ENCODE results near the gene NOL7. TPM values are rescaled to one million over a fixed set of nuclear protein-coding genes. Genes with fewer than 3 reads are reported as not detected.

NOL7 gene
- total and polyA plus RNA-seq, 9 of the 15 experiments (the other 6 are each of a cell fraction or from before 2014, with no cell fraction given), result 19.4 to 235 (median 157) TPM

DNA sequence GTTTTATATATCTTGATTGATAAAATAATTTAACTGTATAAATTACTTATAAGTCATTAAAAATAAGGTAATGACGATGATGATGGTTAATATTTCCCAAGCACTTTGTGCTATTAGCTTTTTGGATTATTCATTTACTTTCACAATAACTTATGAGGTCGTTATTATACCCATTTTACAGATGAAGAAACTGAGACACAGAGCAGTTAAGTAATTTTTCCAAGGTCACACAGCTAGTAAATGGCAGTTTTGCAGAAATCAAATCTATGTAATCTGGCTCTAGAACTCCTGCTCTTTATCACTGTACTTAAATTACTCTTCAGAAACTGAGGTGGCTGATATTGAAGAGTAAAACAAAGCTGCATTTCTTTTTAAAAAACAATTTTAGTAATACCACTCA is 18.2 kb downstream of the NOL7 start:
- FAIRE-seq (no peak), ATAC-seq (no peak), DNase-seq (ENCODE audit: extremely low read depth in 1 of 4, low spot score in 3 of 4) (no peak)
- no TSS peak for BruUV-seq (replicated peaks)
- H3K79me2 ChIP-seq (ENCODE audit: control insufficient read depth, insufficient read depth, low read length), result peaks cover 15% of the 10 kb centered on the region; the same call in 2 of the 3 replicates
- no peaks in the 10 kb centered on the region for H3K9me1 ChIP-seq (ENCODE audit: control insufficient read depth, insufficient read depth, low read length)
- ChIA-PET CTCF (ENCODE audit: low intra/inter-chr PET ratio) (interaction anchor here (0.6 kb wide), 1 partner anchor 1676 kb away, joined by 6 read pairs; no protein-coding TSS in a partner anchor), POLR2A (interaction anchor here (0.7 to 5.7 kb wide), 3 partner anchors 9 to 1028 kb away, joined by 3 to 31 read pairs (median 4); partner anchors contain the start of gene NOL7)
- H2AFZ ChIP-seq (ENCODE audit: low read depth, low read length), result no peak overlapping the region
- H3K27me3 ChIP-seq (ENCODE audit: control insufficient read depth in 2 of 2, insufficient read depth in 2 of 2, low read length in 2 of 2), result no peaks in the 10 kb centered on the region
- WGBS (ENCODE audit: insufficient coverage, low coverage, missing lambda C conversion rate), result 89% methylated on average over 2 of the region's 2 CpGs
- H3K4me1 ChIP-seq (replicated peaks in 1 of 2; ENCODE audit: control insufficient read depth in 2 of 2, insufficient read depth in 2 of 2, low read length in 2 of 2), result no peaks in the 10 kb centered on the region
- H3K9me3 ChIP-seq (replicated peaks; ENCODE audit: control insufficient read depth, insufficient read depth, low read depth, low read length), result no peaks in the 10 kb centered on the region
- no peak overlapping the region for H3K27ac ChIP-seq (ENCODE audit: extremely low read depth, low read depth, low read length)
- no peak overlapping the region for H3K4me3 ChIP-seq
- peaks cover 92% of the 10 kb centered on the region for H3K36me3 ChIP-seq (ENCODE audit: control insufficient read depth, insufficient read depth, low read length)
- no peaks in the 10 kb centered on the region for H4K20me1 ChIP-seq (replicated peaks; ENCODE audit: control insufficient read depth, insufficient read depth, low read length)
- intact Hi-C loops (cut with micrococcal nuclease) (no loop called here), in situ Hi-C loops (cut with MboI) (no loop called here)
- H3K9ac ChIP-seq (ENCODE audit: insufficient read depth in 1 of 2, low read depth in 2 of 2, low read length in 2 of 2), result no peak overlapping the region
- no peak overlapping the region for H3K4me2 ChIP-seq (ENCODE audit: insufficient read depth, low read length)
- TF ChIP-seq ZNF316 (IDR thresholded peaks at IDR 0.05) (no peak), ZNF347 (CRISPR knock-in tag; IDR thresholded peaks at IDR 0.05; ENCODE audit: low read depth) (no peak), KLF1 (tag; IDR thresholded peaks at IDR 0.05) (no peak), CBX3 (IDR thresholded peaks at IDR 0.05; ENCODE audit: borderline replicate concordance in 1 of 2, low read length in 2 of 2) (peak in 1 of 2 experiments; percentile 52; a peak in 1 of 3 replicates), KDM1A (IDR thresholded peaks at IDR 0.05) (peak; percentile 69 to 87), JUND (IDR thresholded peaks at IDR 0.05; ENCODE audit: borderline replicate concordance, low read depth, low read length) (no peak), JUND (tag; IDR thresholded peaks at IDR 0.05; ENCODE audit: borderline replicate concordance, low read depth, low read length) (peak; percentile 70; the same call in 2 of the 3 replicates), BCOR (IDR thresholded peaks at IDR 0.05) (peak; percentile 96), SMARCA5 (IDR thresholded peaks at IDR 0.05) (peak; percentile 92), ZNF76 (CRISPR knock-in tag; IDR thresholded peaks at IDR 0.05; ENCODE audit: borderline replicate concordance) (no peak), ZFP36 (IDR thresholded peaks at IDR 0.05; ENCODE audit: low read depth, low read length, partially characterized antibody) (peak; percentile 61), SIN3A (IDR thresholded peaks at IDR 0.05; ENCODE audit: borderline replicate concordance in 2 of 2, control insufficient read depth in 1 of 2, low read depth in 2 of 2, low read length in 2 of 2) (no peak), SPI1 (IDR thresholded peaks at IDR 0.05; ENCODE audit: borderline replicate concordance, low read depth, low read length) (no peak), BRD4 (IDR thresholded peaks at IDR 0.05) (no peak), STAG1 (CRISPR knock-in tag; IDR thresholded peaks at IDR 0.05; ENCODE audit: borderline replicate concordance) (no peak), OTX1 (CRISPR knock-in tag; IDR thresholded peaks at IDR 0.05) (no peak), IRF2 (CRISPR knock-in tag; IDR thresholded peaks at IDR 0.05) (no peak), ZNF3 (CRISPR knock-in tag; IDR thresholded peaks at IDR 0.05) (no peak)
- TF ChIP-seq, protein P1, sequence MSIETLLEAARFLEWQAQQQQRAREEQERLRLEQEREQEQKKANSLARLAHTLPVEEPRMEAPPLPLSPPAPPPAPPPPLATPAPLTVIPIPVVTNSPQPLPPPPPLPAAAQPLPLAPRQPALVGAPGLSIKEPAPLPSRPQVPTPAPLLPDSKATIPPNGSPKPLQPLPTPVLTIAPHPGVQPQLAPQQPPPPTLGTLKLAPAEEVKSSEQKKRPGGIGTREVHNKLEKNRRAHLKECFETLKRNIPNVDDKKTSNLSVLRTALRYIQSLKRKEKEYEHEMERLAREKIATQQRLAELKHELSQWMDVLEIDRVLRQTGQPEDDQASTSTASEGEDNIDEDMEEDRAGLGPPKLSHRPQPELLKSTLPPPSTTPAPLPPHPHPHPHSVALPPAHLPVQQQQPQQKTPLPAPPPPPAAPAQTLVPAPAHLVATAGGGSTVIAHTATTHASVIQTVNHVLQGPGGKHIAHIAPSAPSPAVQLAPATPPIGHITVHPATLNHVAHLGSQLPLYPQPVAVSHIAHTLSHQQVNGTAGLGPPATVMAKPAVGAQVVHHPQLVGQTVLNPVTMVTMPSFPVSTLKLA (conservative IDR thresholded peaks at IDR 0.05), result no peak
- TF ChIP-seq, protein P2, sequence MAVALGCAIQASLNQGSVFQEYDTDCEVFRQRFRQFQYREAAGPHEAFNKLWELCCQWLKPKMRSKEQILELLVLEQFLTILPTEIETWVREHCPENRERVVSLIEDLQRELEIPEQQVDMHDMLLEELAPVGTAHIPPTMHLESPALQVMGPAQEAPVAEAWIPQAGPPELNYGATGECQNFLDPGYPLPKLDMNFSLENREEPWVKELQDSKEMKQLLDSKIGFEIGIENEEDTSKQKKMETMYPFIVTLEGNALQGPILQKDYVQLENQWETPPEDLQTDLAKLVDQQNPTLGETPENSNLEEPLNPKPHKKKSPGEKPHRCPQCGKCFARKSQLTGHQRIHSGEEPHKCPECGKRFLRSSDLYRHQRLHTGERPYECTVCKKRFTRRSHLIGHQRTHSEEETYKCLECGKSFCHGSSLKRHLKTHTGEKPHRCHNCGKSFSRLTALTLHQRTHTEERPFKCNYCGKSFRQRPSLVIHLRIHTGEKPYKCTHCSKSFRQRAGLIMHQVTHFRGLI (CRISPR knock-in tag; IDR thresholded peaks at IDR 0.05), result no peak
- TF ChIP-seq, protein P3, sequence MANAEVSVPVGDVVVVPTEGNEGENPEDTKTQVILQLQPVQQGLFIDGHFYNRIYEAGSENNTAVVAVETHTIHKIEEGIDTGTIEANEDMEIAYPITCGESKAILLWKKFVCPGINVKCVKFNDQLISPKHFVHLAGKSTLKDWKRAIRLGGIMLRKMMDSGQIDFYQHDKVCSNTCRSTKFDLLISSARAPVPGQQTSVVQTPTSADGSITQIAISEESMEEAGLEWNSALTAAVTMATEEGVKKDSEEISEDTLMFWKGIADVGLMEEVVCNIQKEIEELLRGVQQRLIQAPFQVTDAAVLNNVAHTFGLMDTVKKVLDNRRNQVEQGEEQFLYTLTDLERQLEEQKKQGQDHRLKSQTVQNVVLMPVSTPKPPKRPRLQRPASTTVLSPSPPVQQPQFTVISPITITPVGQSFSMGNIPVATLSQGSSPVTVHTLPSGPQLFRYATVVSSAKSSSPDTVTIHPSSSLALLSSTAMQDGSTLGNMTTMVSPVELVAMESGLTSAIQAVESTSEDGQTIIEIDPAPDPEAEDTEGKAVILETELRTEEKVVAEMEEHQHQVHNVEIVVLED (CRISPR knock-in tag; IDR thresholded peaks at IDR 0.05), result no peak
